HT1080 (cell line): ENCODE data around the gene RXFP2. TPM values are rescaled to one million over a fixed set of nuclear protein-coding genes. Genes with fewer than 3 reads are reported as not detected.
A peak's percentile ranks its signal among the peaks of the same experiment; 100 is the strongest.

ENCODE experiments used
- DNase-seq: peaks from one replicate; pipeline ENCODE4 v3.0.0-alpha.2; 2015; ENCODE audit warnings: low read depth
- total RNA-seq: library from RNA; depleted of rRNA; stranded (reverse); fragments of >200 nt; shearing (Covaris generic); gene quantifications from 2 replicates; pipeline ENCODE4 v1.2.3, GENCODE V29; 2014

RXFP2 gene
- total RNA-seq, 1 experiment from 2014 or later = not detected

GRCh38 chr13:31767175-31767900, 28.0 kb downstream of the RXFP2 start:
- peak; percentile 95 for DNase-seq

GRCh38 chr13:31768351-31768750, 29.0 kb downstream of the RXFP2 start:
- DNase-seq = no peak

GRCh38 chr13:31769575-31769974, 30.2 kb downstream of the RXFP2 start:
- no peak for DNase-seq

- no peak for DNase-seq
These were observed 32.9 kb downstream of the RXFP2 start for GRCh38 chr13:31772231-31772630.

- peak; percentile 73 for DNase-seq
These were observed 34.2 kb downstream of the RXFP2 start for GRCh38 chr13:31773538-31773937.

GRCh38 chr13:31774186-31774750, 34.9 kb downstream of the RXFP2 start:
- DNase-seq = no peak

GRCh38 chr13:31775148-31775547, 35.8 kb downstream of the RXFP2 start:
- DNase-seq = no peak

- DNase-seq = no peak
These were observed 36.4 kb downstream of the RXFP2 start for GRCh38 chr13:31775686-31776085.

GRCh38 chr13:31781064-31781463, 41.7 kb downstream of the RXFP2 start:
- DNase-seq = peak; percentile 21

GRCh38 chr13:31786011-31786410, 46.7 kb downstream of the RXFP2 start:
- DNase-seq = no peak

- DNase-seq = peak; percentile 55
These were observed 51.7 kb downstream of the RXFP2 start for GRCh38 chr13:31790992-31791391.

GRCh38 chr13:31793246-31793645, 53.9 kb downstream of the RXFP2 start:
- DNase-seq = no peak

GRCh38 chr13:31794452-31794851, 55.1 kb downstream of the RXFP2 start:
- no peak for DNase-seq

- peak; percentile 71 for DNase-seq
These were observed 57.9 kb downstream of the RXFP2 start for GRCh38 chr13:31797154-31797775.

GRCh38 chr13:31798189-31798588, 58.9 kb downstream of the RXFP2 start:
- no peak for DNase-seq

- no peak for DNase-seq
These were observed 61.8 kb downstream of the RXFP2 start for GRCh38 chr13:31801088-31801487.

- DNase-seq = no peak
These were observed 64.0 kb downstream of the RXFP2 start for GRCh38 chr13:31803311-31803710.

GRCh38 chr13:31805841-31806240, 66.5 kb downstream of the RXFP2 start:
- no peak for DNase-seq

- peak; percentile 28 for DNase-seq
These were observed 67.8 kb downstream of the RXFP2 start for GRCh38 chr13:31807090-31807541.

GRCh38 chr13:31814536-31814935, 75.2 kb downstream of the RXFP2 start:
- DNase-seq = no peak

- DNase-seq = no peak
These were observed 76.2 kb downstream of the RXFP2 start for GRCh38 chr13:31815361-31816144.

GRCh38 chr13:31818236-31818635, 78.9 kb downstream of the RXFP2 start:
- peak; percentile 26 for DNase-seq
